Tibial nerve (tissue), 4 donors: Measurements from ENCODE around the gene LAP3. TPM values are rescaled to one million over a fixed set of nuclear protein-coding genes. Genes with fewer than 3 reads are reported as not detected.
"Not testable (repeated sequence)": the region's sequence is repeated elsewhere in the genome, so short reads cannot be mapped to it uniquely, and the experiment has no call there.

Source experiments
- DNase-seq, 2 donors: peaks; one replicate each; pipeline ENCODE4 v3.0.0-alpha.2; 2019; ENCODE audit warnings: low spot score in 2 of 2
- H3K27ac ChIP-seq, 4 donors: fragments of 200-600 bp; sonication (generic) in 3 of 4; one replicate each; pipeline ENCODE4 v1.5.1; 2017 to 2019; ENCODE audit warnings: mild to moderate bottlenecking in 1 of 4
- H3K27me3 ChIP-seq, 2 donors: fragments of 200-600 bp; sonication (generic) in 1 of 2; one replicate each; pipeline versions ENCODE4 v1.5.1 to v1.6.0; 2017 to 2019
- H3K36me3 ChIP-seq, 3 donors: fragments of 200-600 bp; sonication (generic); one replicate each; pipeline ENCODE4 v1.5.1; 2018 to 2019
- H3K4me1 ChIP-seq, 4 donors: fragments of 200-600 bp; sonication (generic) in 3 of 4; one replicate each; pipeline ENCODE4 v1.5.1; 2017 to 2019
- H3K4me3 ChIP-seq, 4 donors: fragments of 200-600 bp; sonication (generic) in 3 of 4; one replicate each; pipeline ENCODE4 v1.5.1; 2017 to 2019; ENCODE audit warnings: mild to moderate bottlenecking in 1 of 4, moderate library complexity in 1 of 4
- H3K9me3 ChIP-seq, 4 donors: fragments of 200-600 bp; sonication (generic) in 3 of 4; one replicate each; pipeline ENCODE4 v1.5.1; 2017 to 2019
- EP300 ChIP-seq, 2 donors: sonication (generic); formaldehyde crosslinking; IDR thresholded peaks; one replicate each; pipeline ENCODE4 v1.6.1; 2017; ENCODE audit warnings: antibody characterized with exemption in 2 of 2, mild to moderate bottlenecking in 1 of 2
- POLR2A ChIP-seq, 2 donors: fragments of 450-650 bp; IDR thresholded peaks; one replicate each; pipeline ENCODE4 v1.6.1; 2017; ENCODE audit warnings: antibody characterized with exemption in 2 of 2, mild to moderate bottlenecking in 2 of 2, moderate library complexity in 2 of 2
- WGBS, 2 donors: methylation state at CpG; one replicate each; pipeline ENCODE4 v1.1.5; 2018; 5-methylcytosine and 5-hydroxymethylcytosine counted together
- total RNA-seq, 4 donors: library from RNA; depleted of rRNA; stranded (reverse); fragments of >200 nt; gene quantifications; one replicate each; pipeline ENCODE4 v1.1.0, GENCODE V29; 2016
- TF ChIP-seq, protein P1 (sequence below), 5 experiments: fragments of 200-600 bp in 3 of 5; fragments of 450-650 bp in 2 of 5; sonication (generic) in 3 of 5; IDR thresholded peaks; one replicate each; pipeline ENCODE4 v1.5.1; 2016 to 2019; ENCODE audit warnings: antibody characterized with exemption in 5 of 5, mild to moderate bottlenecking in 3 of 5, moderate library complexity in 2 of 5

The LAP3 gene
- total RNA-seq, 4 donors from 2014 or later: 63.2 to 110 (median 73.3) TPM

DNA sequence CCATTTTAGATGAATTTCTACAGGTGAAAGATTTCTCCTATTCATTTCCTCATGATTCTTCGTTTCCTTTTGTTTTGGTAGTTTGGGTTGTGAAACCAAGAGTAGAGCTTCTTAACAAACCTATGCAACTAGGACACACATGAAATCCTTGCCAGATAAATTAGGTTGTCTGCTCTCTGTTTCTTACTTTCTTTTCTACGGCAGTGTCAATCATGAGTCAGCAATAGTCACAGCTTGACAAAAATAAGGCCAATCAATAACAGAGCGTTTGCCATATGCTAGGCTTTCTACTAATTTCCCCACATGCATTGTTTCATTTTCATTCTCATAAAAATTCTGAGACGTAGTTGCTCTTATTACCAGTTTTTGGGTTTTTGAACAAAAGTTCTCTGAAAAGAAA, 41.8 kb upstream of the LAP3 start:
- Histone ChIP-seq H3K27me3 (no peaks in the 10 kb centered on the region), H3K9me3 (no peaks in the 10 kb centered on the region), H3K27ac (no peak overlapping the region), H3K36me3 (no peaks in the 10 kb centered on the region), H3K4me1 (no peaks in the 10 kb centered on the region), H3K4me3 (no peak overlapping the region)
- TF ChIP-seq POLR2A (IDR thresholded peaks at IDR 0.05) (no peak), EP300 (IDR thresholded peaks at IDR 0.05) (no peak)
- TF ChIP-seq, protein P1, sequence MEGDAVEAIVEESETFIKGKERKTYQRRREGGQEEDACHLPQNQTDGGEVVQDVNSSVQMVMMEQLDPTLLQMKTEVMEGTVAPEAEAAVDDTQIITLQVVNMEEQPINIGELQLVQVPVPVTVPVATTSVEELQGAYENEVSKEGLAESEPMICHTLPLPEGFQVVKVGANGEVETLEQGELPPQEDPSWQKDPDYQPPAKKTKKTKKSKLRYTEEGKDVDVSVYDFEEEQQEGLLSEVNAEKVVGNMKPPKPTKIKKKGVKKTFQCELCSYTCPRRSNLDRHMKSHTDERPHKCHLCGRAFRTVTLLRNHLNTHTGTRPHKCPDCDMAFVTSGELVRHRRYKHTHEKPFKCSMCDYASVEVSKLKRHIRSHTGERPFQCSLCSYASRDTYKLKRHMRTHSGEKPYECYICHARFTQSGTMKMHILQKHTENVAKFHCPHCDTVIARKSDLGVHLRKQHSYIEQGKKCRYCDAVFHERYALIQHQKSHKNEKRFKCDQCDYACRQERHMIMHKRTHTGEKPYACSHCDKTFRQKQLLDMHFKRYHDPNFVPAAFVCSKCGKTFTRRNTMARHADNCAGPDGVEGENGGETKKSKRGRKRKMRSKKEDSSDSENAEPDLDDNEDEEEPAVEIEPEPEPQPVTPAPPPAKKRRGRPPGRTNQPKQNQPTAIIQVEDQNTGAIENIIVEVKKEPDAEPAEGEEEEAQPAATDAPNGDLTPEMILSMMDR (IDR thresholded peaks at IDR 0.05): no peak
- DNase-seq: no peak
- 89 to 90% methylated on average over 4 of the region's 4 CpGs for WGBS, 2 donors

DNA sequence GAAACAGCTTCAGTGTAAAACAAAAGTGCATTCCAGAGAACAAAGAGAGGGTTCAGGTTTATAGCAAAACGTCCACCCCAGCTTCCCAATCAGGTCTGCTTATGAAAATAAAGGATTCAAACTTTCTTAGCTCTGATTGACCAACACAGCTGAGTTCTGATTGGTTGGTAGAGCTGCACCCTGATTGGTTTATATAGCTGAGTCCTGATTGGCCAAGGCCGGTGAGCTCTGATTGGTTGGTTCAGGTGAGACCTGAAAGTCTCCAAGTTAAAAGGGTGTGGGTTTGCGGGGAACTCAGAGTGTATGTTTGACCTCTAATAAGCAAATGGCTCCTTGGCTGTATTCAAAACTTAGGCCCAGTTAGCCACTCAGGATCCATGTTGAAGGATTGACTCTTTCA, 41.1 kb upstream of the LAP3 start:
- WGBS, 2 donors: 49 to 80% methylated on average over 3 of the region's 3 CpGs
- Histone ChIP-seq H3K36me3 (no peaks in the 10 kb centered on the region), H3K4me1 (no peaks in the 10 kb centered on the region), H3K9me3 (no peaks in the 10 kb centered on the region), H3K4me3 (no peak overlapping the region), H3K27me3 (no peaks in the 10 kb centered on the region), H3K27ac (no peak overlapping the region)
- no peak for TF ChIP-seq POLR2A (IDR thresholded peaks at IDR 0.05)
- no peak for TF ChIP-seq EP300 (IDR thresholded peaks at IDR 0.05)
- TF ChIP-seq, protein P1 (IDR thresholded peaks at IDR 0.05): no peak
- DNase-seq: no peak

GRCh38 chr4:17537060-17537459, 39.9 kb upstream of the LAP3 start:
- H3K4me1 ChIP-seq, H3K27ac ChIP-seq, H3K36me3 ChIP-seq, H3K27me3 ChIP-seq, H3K4me3 ChIP-seq, H3K9me3 ChIP-seq, DNase-seq: not testable (repeated sequence)
- 88 to 94% methylated on average over 6 of the region's 6 CpGs for WGBS, 2 donors

- no peaks in the 10 kb centered on the region for H3K9me3 ChIP-seq
- H3K36me3 ChIP-seq: no peaks in the 10 kb centered on the region
- no peak overlapping the region for H3K27ac ChIP-seq
- 11 to 17% methylated on average over 6 of the region's 6 CpGs for WGBS, 2 donors
- no peak overlapping the region for H3K4me3 ChIP-seq
- DNase-seq: no peak
- peaks cover 0 to 7% (median 3%) of the 10 kb centered on the region in 4 donors for H3K4me1 ChIP-seq
- H3K27me3 ChIP-seq: no peaks in the 10 kb centered on the region
- TF ChIP-seq EP300 (IDR thresholded peaks at IDR 0.05) (no peak), POLR2A (IDR thresholded peaks at IDR 0.05) (no peak)
- TF ChIP-seq, protein P1 (IDR thresholded peaks at IDR 0.05): no peak
Observed at GRCh38 chr4:17544205-17544604, 32.8 kb upstream of the LAP3 start.

GRCh38 chr4:17544831-17545234, 32.2 kb upstream of the LAP3 start:
- DNase-seq: no peak
- 44 to 60% methylated on average over 3 of the region's 3 CpGs for WGBS, 2 donors
- Histone ChIP-seq H3K4me3 (no peak overlapping the region), H3K27me3 (no peaks in the 10 kb centered on the region), H3K9me3 (no peaks in the 10 kb centered on the region), H3K36me3 (no peaks in the 10 kb centered on the region), H3K4me1 (peaks cover 0 to 7% (median 3%) of the 10 kb centered on the region in 4 donors), H3K27ac (no peak overlapping the region)
- TF ChIP-seq EP300 (IDR thresholded peaks at IDR 0.05): no peak
- no peak for TF ChIP-seq POLR2A (IDR thresholded peaks at IDR 0.05)
- TF ChIP-seq, protein P1 (IDR thresholded peaks at IDR 0.05): no peak
